IPS-NIHi7 (cell line): ENCODE results near the gene ABCB10.
A peak's percentile ranks its signal among the peaks of the same experiment; 100 is the strongest.
"Not testable (repeated sequence)": the region's sequence is repeated elsewhere in the genome, so short reads cannot be mapped to it uniquely, and the experiment has no call there.

Source experiments
- DNase-seq: peaks from one replicate; pipeline ENCODE4 v3.0.0; 2012; ENCODE audit warnings: mixed read lengths; ENCODE audit errors: extremely low spot score

Gene ABCB10

DNA sequence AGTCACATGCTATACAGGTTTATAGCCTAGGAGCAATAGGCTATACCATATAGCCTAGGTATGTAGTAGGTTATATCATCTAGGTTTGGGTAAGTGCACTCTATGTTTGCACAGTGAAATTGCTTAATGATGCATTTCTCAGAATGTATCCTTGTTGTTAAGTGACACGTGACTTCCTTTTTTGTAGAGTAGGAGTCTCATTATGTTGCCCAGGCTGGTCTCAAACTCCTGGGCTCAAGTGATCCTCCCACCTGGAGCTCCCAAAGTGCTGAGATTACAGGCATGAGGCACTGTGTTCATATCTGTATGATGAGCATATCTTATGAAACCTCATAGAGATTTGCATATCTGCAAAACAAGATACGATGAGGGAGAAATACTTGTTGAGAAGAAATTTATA, 13.8 kb upstream of the ABCB10 start:
- no peak for DNase-seq

DNA sequence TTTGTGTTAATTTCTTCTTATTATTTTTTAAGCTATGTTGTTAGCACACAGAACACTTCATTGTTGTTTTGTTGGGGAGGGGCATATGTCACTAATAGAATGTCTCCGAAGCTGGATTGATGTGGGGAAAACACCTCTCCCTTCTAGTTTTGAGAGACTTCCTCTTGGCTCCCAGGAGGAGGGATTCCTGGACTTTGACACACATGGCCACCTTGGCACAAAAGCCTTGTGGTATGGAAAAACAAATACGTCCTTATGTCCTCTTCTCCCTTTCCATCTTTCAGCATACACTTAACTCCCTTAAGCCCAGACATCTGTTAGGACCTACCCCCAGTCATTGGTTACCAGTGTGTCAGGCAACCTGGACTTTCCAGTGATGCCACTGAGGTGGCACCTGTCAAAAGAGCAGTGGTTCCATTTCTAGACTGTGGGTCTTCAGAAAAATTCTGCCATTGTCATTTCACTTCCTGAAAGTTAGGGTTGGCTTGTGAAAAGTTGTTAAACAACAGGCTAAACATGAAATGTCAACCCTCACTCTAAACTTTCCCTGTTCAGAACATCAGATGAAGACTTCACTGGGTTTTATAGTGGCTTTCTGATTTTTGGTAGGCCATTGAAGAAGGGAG, 12.5 kb upstream of the ABCB10 start:
- DNase-seq = no peak

- DNase-seq = no peak
These were observed 11.8 kb upstream of the ABCB10 start for GRCh38 chr1:229570305-229570704.

GRCh38 chr1:229567109-229567868, 8.8 kb upstream of the ABCB10 start:
- DNase-seq = no peak

GRCh38 chr1:229563701-229564100, 5.2 kb upstream of the ABCB10 start:
- no peak for DNase-seq

- no peak for DNase-seq
These were observed 4.7 kb upstream of the ABCB10 start for GRCh38 chr1:229563241-229563640.

DNA sequence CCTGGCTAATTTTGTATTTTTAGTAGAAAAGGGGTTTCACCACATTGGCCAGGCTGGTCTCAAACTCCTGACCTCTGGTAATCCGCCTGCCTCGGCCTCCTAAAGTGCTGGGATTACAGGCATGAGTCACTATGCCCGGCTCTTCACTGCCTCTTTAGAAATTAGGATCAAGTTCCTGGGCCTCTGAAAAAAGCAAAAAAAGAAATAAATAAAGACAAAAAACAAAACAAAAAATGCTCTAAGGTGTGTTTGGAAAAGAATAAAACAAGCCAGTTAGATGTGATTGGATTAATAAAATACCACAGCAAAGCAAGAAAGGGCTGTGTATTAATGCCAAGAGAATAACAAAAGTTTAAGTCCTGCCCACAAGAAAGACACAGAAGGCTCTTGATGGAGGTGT, 4.2 kb upstream of the ABCB10 start:
- DNase-seq = no peak

DNA sequence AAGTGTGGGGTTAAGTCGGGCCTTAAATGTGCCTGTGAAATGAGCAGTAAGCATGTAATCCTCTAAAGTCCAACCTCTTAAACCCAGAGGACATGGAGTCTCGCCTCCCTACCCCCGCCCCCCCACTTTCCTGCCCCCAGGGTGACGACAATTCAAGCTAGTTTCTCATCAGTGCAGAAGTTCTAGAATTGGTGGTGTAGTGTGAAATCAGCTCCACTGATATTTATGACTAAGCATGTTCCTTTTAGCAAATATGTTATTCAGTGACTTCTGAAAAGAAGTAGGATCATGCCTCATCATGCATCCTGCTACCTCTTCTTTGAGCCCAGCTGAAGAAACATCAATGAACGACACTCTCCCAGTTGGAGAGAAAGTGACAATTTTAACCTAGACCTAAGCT, 2.6 kb upstream of the ABCB10 start:
- no peak for DNase-seq

- DNase-seq = not testable (repeated sequence)
These were observed 1.6 kb upstream of the ABCB10 start for GRCh38 chr1:229560124-229560523.

DNA sequence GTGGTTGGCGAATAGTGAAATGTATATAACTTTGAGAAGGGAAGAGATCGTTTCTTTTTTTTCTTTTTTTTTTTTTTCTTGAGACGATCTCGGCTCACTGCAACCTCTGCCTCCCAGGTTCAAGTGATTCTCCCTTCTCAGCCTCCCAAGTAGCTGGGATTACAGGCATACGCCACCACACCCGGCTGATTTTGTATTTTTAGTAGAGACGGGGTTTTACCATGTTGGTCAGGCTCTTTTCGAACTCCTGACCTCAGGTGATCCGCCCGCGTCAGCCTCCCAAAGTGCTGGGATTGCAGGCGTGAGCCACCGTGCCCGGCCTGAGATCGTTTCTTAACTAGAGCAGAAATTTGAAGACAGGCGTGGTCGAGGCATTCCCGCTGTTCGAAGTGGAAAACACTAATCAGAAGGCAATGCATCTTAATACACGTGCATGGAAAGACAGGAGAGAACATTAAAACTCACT, 862 bp upstream of the ABCB10 start:
- DNase-seq = not testable (repeated sequence)

DNA sequence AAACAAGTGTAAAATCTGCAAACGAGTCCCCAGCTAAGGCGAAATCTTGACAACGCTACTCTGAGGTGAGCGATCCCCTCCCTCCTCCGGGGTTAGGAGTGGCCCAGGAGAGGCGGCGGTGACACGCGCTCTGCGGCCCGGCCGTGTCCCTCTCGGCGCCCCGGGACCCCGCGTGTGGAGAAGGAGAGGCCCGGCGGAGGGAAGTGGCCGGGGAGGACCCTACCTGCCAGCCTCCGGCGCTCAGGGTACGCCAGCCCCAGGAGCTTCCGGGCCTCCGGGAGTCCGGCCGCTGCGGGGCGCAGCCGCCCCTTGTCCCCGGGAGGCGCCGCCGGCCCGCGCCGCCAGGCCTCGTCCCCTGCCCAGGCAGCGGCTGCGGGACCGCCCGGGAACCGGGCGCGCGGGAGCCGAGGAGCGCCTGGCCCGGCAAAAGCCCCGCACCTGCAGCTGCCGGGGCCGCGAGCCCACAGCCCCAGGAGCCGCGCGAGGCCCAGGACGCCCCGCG, 543 bp downstream of the ABCB10 start:
- peak; percentile 56 for DNase-seq

GRCh38 chr1:229557200-229557850, 1.2 kb downstream of the ABCB10 start:
- DNase-seq = no peak

- no peak for DNase-seq
These were observed 3.5 kb downstream of the ABCB10 start for GRCh38 chr1:229554886-229555621.

- no peak for DNase-seq
These were observed 4.8 kb downstream of the ABCB10 start for GRCh38 chr1:229553621-229554130.

- no peak for DNase-seq
These were observed 5.8 kb downstream of the ABCB10 start for GRCh38 chr1:229552732-229553131.

GRCh38 chr1:229550812-229551567, 7.5 kb downstream of the ABCB10 start:
- DNase-seq = no peak

DNA sequence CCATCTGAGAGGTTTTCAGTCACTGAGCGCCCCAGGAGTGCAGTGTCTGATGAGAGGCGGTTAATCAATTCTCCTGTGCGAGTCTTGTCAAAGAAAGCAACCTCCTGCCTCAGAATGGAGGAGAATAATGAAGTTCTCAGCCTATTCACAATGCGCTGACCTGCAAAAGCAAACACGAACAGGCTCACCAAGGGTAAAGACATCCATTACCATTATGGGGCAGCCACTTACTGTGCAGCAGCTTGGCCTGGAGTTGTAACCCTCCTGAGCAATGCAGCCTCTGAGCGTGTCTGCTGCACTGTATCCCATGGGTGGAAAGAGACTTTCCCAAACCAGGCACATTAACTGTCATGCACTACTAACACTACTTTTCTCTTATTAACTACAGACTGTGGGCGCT, 11.0 kb downstream of the ABCB10 start:
- no peak for DNase-seq

DNA sequence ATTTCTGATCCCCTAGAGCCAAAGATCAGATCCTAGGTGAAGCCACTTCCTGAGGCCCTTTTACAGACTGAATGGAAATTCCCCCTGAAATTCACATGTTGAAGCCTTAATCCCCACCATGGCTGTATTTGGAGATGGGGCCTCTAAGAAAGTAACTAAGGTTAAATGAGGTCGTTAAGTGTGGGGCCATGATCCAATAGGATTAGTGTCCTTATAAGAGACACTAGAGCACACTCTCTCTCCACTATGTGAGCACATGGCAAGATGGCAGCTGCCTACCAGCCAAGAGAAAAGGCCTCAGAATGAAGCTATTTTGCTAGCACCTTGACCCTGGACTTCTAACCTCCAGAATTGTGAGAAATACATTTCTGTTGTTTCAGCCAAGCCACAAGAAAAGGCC, 13.9 kb downstream of the ABCB10 start:
- no peak for DNase-seq

DNA sequence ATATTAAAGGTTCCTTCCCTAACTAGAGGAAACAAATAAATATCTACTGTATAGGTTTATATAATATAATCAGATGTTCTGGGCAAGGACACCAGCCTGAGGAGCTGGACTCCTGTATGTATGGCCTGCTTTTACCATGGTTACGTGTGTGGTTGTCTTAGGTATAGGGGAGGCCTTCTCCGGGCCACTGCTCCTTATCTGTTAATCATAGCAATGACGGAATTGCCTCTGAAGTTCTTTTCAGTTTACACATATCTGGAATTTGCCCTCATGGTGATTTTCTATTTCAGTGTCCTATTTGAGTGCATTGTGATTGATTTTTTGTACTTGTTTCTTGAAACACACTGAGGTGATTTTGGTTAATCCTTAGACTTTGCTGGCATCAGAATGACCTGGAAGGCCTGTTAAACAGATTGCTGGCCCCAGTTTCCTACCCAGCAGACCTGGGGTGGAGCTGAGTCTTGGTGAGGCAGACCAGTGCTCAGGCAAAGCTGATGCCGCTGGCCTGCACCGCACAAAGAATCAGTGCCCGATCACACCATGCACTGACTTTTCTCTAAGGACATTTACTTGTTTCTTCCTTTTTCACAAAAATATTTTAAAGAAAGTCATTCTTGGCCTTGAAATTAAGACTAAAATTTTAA, 18.5 kb downstream of the ABCB10 start:
- DNase-seq = no peak

- DNase-seq = no peak
These were observed 19.6 kb downstream of the ABCB10 start for GRCh38 chr1:229538945-229539344.

DNA sequence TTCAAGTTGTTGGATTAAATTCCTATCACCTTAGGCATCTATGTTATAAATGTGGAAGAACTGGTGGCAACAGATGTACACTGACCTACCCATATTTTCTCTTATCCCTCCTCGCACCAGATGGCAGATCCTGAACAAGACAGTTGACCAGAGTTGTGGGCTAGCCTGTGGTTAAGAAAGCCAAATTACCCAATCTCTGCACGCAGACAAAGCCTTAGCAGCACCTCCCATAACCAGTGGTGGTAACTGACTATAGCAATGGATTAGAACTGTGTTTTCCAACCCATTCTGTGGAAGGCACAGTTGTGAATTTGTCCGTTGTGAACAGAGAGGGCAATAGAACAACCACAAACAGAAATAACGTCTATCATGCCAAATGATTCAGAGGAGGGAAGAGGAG, 20.6 kb downstream of the ABCB10 start:
- no peak for DNase-seq
